Suprapubic skin (tissue), 4 donors: ENCODE data around the gene TMEM208. TPM values are rescaled to one million over a fixed set of nuclear protein-coding genes. Genes with fewer than 3 reads are reported as not detected.

Experiments
- DNase-seq, 2 donors: peaks; one replicate each; pipeline ENCODE4 v3.0.0-alpha.2; 2019; ENCODE audit warnings: low spot score in 2 of 2
- H3K27ac ChIP-seq: fragments of 200-600 bp; sonication (generic); one replicate; pipeline ENCODE4 v1.5.1; 2019
- H3K27me3 ChIP-seq: fragments of 200-600 bp; sonication (generic); one replicate; pipeline ENCODE4 v1.5.1; 2019
- H3K36me3 ChIP-seq: fragments of 200-600 bp; sonication (generic); one replicate; pipeline ENCODE4 v1.5.1; 2019
- H3K4me1 ChIP-seq: fragments of 200-600 bp; sonication (generic); one replicate; pipeline ENCODE4 v1.5.1; 2019
- H3K4me3 ChIP-seq: fragments of 200-600 bp; sonication (generic); one replicate; pipeline ENCODE4 v1.5.1; 2019; ENCODE audit warnings: mild to moderate bottlenecking
- H3K9me3 ChIP-seq: fragments of 200-600 bp; sonication (generic); one replicate; pipeline ENCODE4 v1.5.1; 2019
- CTCF ChIP-seq, 2 donors: fragments of 200-600 bp in 1 of 2; fragments of 450-650 bp in 1 of 2; sonication (generic) in 1 of 2; IDR thresholded peaks; one replicate each; pipeline ENCODE4 v1.5.1; 2016 to 2019; ENCODE audit warnings: antibody characterized with exemption in 2 of 2, mild to moderate bottlenecking in 1 of 2, moderate library complexity in 1 of 2
- EP300 ChIP-seq: sonication (generic); formaldehyde crosslinking; IDR thresholded peaks from one replicate; pipeline ENCODE4 v1.6.1; 2017; ENCODE audit warnings: antibody characterized with exemption
- POLR2A ChIP-seq, 2 donors: fragments of 450-650 bp; IDR thresholded peaks; one replicate each; pipeline ENCODE4 v1.6.1; 2017; ENCODE audit warnings: antibody characterized with exemption in 2 of 2, mild to moderate bottlenecking in 2 of 2, moderate library complexity in 2 of 2
- POLR2AphosphoS5 ChIP-seq, 3 donors: sonication (generic); formaldehyde crosslinking; IDR thresholded peaks; one replicate each; pipeline ENCODE4 v1.6.1; 2017; ENCODE audit warnings: antibody characterized with exemption in 3 of 3
- WGBS: methylation state at CpG from one replicate; pipeline ENCODE4 v1.1.5; 2018; 5-methylcytosine and 5-hydroxymethylcytosine counted together
- total RNA-seq, 4 donors: library from RNA; depleted of rRNA; stranded (reverse); fragments of >200 nt; gene quantifications; one replicate each; pipeline ENCODE4 v1.1.0, GENCODE V29; 2016

Gene TMEM208
- total RNA-seq, 4 donors from 2014 or later, result 32.8 to 46.8 (median 40.0) TPM

- H3K4me3 ChIP-seq, result no peak overlapping the region
- no peaks in the 10 kb centered on the region for H3K9me3 ChIP-seq
- WGBS, result 69% methylated on average over 6 of the region's 6 CpGs
- TF ChIP-seq POLR2AphosphoS5 (IDR thresholded peaks at IDR 0.05), result no peak
- TF ChIP-seq CTCF (IDR thresholded peaks at IDR 0.05), result no peak
- no peak for TF ChIP-seq EP300
- no peak for TF ChIP-seq POLR2A (IDR thresholded peaks at IDR 0.05)
- H3K4me1 ChIP-seq, result peaks cover 49% of the 10 kb centered on the region
- DNase-seq, result no peak
- no peak overlapping the region for H3K27ac ChIP-seq
- peaks cover 60% of the 10 kb centered on the region for H3K36me3 ChIP-seq
- H3K27me3 ChIP-seq, result no peaks in the 10 kb centered on the region
Observed at GRCh38 chr16:67197704-67198103, 29.2 kb upstream of the TMEM208 start.

GRCh38 chr16:67198238-67198734 is 28.6 kb upstream of the TMEM208 start:
- Histone ChIP-seq H3K27ac (peak overlapping the region; percentile 82), H3K36me3 (peaks cover 66% of the 10 kb centered on the region), H3K27me3 (no peaks in the 10 kb centered on the region), H3K9me3 (no peaks in the 10 kb centered on the region), H3K4me3 (peak overlapping the region; percentile 59), H3K4me1 (peaks cover 43% of the 10 kb centered on the region)
- TF ChIP-seq POLR2AphosphoS5 (IDR thresholded peaks at IDR 0.05), result no peak
- peak in 1 of 2 donors; percentile 74 for TF ChIP-seq CTCF (IDR thresholded peaks at IDR 0.05)
- no peak for TF ChIP-seq EP300
- TF ChIP-seq POLR2A (IDR thresholded peaks at IDR 0.05), result no peak
- no peak for DNase-seq
- 51% methylated on average over 7 of the region's 12 CpGs for WGBS

GRCh38 chr16:67199011-67199807 is 27.7 kb upstream of the TMEM208 start, which contains the start of gene ELMO3:
ELMO3 (plus strand) TSS chr16:67199131; CDS start chr16:67199327, 196 bp downstream.
- peak in 1 of 2 donors; percentile 58 for TF ChIP-seq CTCF (IDR thresholded peaks at IDR 0.05)
- TF ChIP-seq POLR2AphosphoS5 (IDR thresholded peaks at IDR 0.05), result no peak
- TF ChIP-seq POLR2A (IDR thresholded peaks at IDR 0.05), result no peak
- no peak for TF ChIP-seq EP300
- Histone ChIP-seq H3K4me1 (peaks cover 34% of the 10 kb centered on the region), H3K27me3 (no peaks in the 10 kb centered on the region), H3K4me3 (peak within 1 kb of the TSS; percentile 59), H3K9me3 (no peaks in the 10 kb centered on the region), H3K27ac (peak within 1 kb of the TSS; percentile 82), H3K36me3 (peaks cover 71% of the 10 kb centered on the region)
- WGBS, result 30% methylated on average over 20 of the region's 61 CpGs
- DNase-seq, result no peak

GRCh38 chr16:67199808-67200198 is 27.1 kb upstream of the TMEM208 start:
- TF ChIP-seq CTCF (IDR thresholded peaks at IDR 0.05) (peak in 1 of 2 donors; percentile 5), POLR2A (IDR thresholded peaks at IDR 0.05) (no peak)
- no peak for DNase-seq
- H3K4me3 ChIP-seq, result peak overlapping the region; percentile 59
- WGBS, result 28% methylated on average over 21 of the region's 22 CpGs
- H3K27ac ChIP-seq, result no peak overlapping the region
- H3K4me1 ChIP-seq, result peaks cover 32% of the 10 kb centered on the region
- H3K27me3 ChIP-seq, result no peaks in the 10 kb centered on the region
- H3K36me3 ChIP-seq, result peaks cover 65% of the 10 kb centered on the region
- H3K9me3 ChIP-seq, result no peaks in the 10 kb centered on the region

- Histone ChIP-seq H3K27me3 (no peaks in the 10 kb centered on the region), H3K9me3 (no peaks in the 10 kb centered on the region), H3K4me1 (peaks cover 32% of the 10 kb centered on the region), H3K36me3 (peaks cover 58% of the 10 kb centered on the region), H3K27ac (no peak overlapping the region), H3K4me3 (no peak overlapping the region)
- TF ChIP-seq CTCF (IDR thresholded peaks at IDR 0.05), result no peak
- TF ChIP-seq EP300, result no peak
- TF ChIP-seq POLR2AphosphoS5 (IDR thresholded peaks at IDR 0.05), result no peak
- TF ChIP-seq POLR2A (IDR thresholded peaks at IDR 0.05), result no peak
- DNase-seq, result no peak
- WGBS, result 93% methylated on average over 6 of the region's 8 CpGs
Observed at GRCh38 chr16:67200491-67200890, 26.4 kb upstream of the TMEM208 start.
